Keratinocyte (primary cell): Measurements from ENCODE around the gene CLRN2. TPM values are rescaled to one million over a fixed set of nuclear protein-coding genes. Genes with fewer than 3 reads are reported as not detected.

Experiments used
- DNase-seq: peaks from one replicate; pipeline ENCODE4 v3.0.0-alpha.2; 2011; ENCODE audit warnings: low read depth, missing footprints, low spot score
- FAIRE-seq: peaks from 2 replicates; lab custom pipeline; 2011; peaks lifted over from hg19 to GRCh38; lab: Jason Lieb, UNC
- H2AFZ ChIP-seq: 2 replicates; pipeline ENCODE4 v1.6.0; 2012; ENCODE audit warnings: low read length, control low read depth, inconsistent platforms; ENCODE audit not compliant: control insufficient read depth
- H3K27ac ChIP-seq: 2 replicates; pipeline ENCODE4 v1.5.1; 2011; ENCODE audit warnings: low read length; ENCODE audit not compliant: control insufficient read depth, insufficient read depth
- H3K27me3 ChIP-seq: 3 replicates; pipeline ENCODE4 v1.6.0; 2011; ENCODE audit warnings: low read length; ENCODE audit not compliant: control insufficient read depth, insufficient read depth; ENCODE audit errors: extremely low read depth
- H3K36me3 ChIP-seq, 2 experiments: 2 replicates in 1 of 2; 3 replicates in 1 of 2; pipeline ENCODE4 v1.5.1; 2011; ENCODE audit warnings: low read length in 2 of 2, mild to moderate bottlenecking in 1 of 2; ENCODE audit not compliant: control insufficient read depth in 2 of 2, insufficient read depth in 2 of 2; ENCODE audit errors: extremely low read depth in 1 of 2
- H3K4me1 ChIP-seq: 3 replicates; pipeline ENCODE4 v1.5.1; 2011; ENCODE audit warnings: low read length; ENCODE audit not compliant: control insufficient read depth, insufficient read depth; ENCODE audit errors: extremely low read depth
- H3K4me2 ChIP-seq: 3 replicates; pipeline ENCODE4 v1.6.0; 2011; ENCODE audit warnings: low read depth, low read length; ENCODE audit not compliant: control insufficient read depth, insufficient read depth; ENCODE audit errors: extremely low read depth
- H3K4me3 ChIP-seq, 3 experiments: fragments of 200-600 bp in 1 of 3; sonication (generic) in 1 of 3; 2 replicates in 2 of 3; 3 replicates in 1 of 3; pipeline ENCODE4 v1.5.1; 2011 to 2016; ENCODE audit warnings: low read length in 3 of 3, mild to moderate bottlenecking in 3 of 3, control low read depth in 2 of 3, inconsistent platforms in 1 of 3, low read depth in 1 of 3, mixed read lengths in 1 of 3, mixed run types in 1 of 3, moderate library complexity in 1 of 3; ENCODE audit not compliant: control insufficient read depth in 2 of 3, insufficient read depth in 2 of 3; ENCODE audit errors: extremely low read depth in 1 of 3
- H3K79me2 ChIP-seq: 2 replicates; pipeline ENCODE4 v1.6.0; 2012; ENCODE audit warnings: low read length; ENCODE audit not compliant: control insufficient read depth, insufficient read depth
- H3K9ac ChIP-seq: 3 replicates; pipeline ENCODE4 v1.6.0; 2011; ENCODE audit warnings: low read length; ENCODE audit not compliant: control insufficient read depth, insufficient read depth; ENCODE audit errors: extremely low read depth
- H3K9me1 ChIP-seq: 3 replicates; pipeline ENCODE4 v1.6.0; 2011; ENCODE audit warnings: low read length; ENCODE audit not compliant: control insufficient read depth, insufficient read depth; ENCODE audit errors: extremely low read depth
- H3K9me3 ChIP-seq: 2 replicates; pipeline ENCODE4 v1.5.1; 2012; ENCODE audit warnings: low read depth, low read length; ENCODE audit not compliant: control insufficient read depth
- H4K20me1 ChIP-seq: 3 replicates; pipeline ENCODE4 v1.6.0; 2011; ENCODE audit warnings: low read length; ENCODE audit not compliant: control insufficient read depth, insufficient read depth; ENCODE audit errors: extremely low read depth
- CTCF ChIP-seq, 3 experiments: IDR thresholded peaks in 1 of 3; conservative IDR thresholded peaks in 1 of 3; optimal IDR thresholded peaks in 1 of 3; 2 replicates in 2 of 3; 3 replicates in 1 of 3; pipeline versions ENCODE3 to v1.5.1; 2011; ENCODE audit warnings: low read length in 3 of 3, mild to moderate bottlenecking in 3 of 3, moderate library complexity in 2 of 3, control low read depth in 1 of 3, inconsistent platforms in 1 of 3; ENCODE audit not compliant: insufficient read depth in 2 of 3; ENCODE audit errors: extremely low read depth in 1 of 3
- EZH2 ChIP-seq: IDR thresholded peaks from one replicate; pipeline ENCODE4 v1.6.1; 2012; ENCODE audit warnings: inconsistent platforms, mild to moderate bottlenecking, low read length, moderate library complexity
- dilution Hi-C: fragments of 300-500 bp; cut with MboI; formaldehyde crosslinking; loops from one replicate; pipeline ENCODE4 v1.7.0; 2020; ENCODE audit warnings: low sequenced_read_pairs; ENCODE audit not compliant: extremely low pct_ligation_motif_present
- polyA plus RNA-seq, 5 experiments: library from polyadenylated mRNA; depleted of rRNA in 3 of 5; stranded (reverse) in 3 of 5; stranded (forward) in 1 of 5; unstranded in 1 of 5; fragments of >200 nt; gene quantifications; 1 replicate in 1 of 5; 2 replicates in 3 of 5; 3 replicates in 1 of 5; pipeline versions ENCODE4 v1.2.1 to v1.2.3, GENCODE V29; 2011 to 2012; ENCODE audit warnings: missing spikeins in 2 of 5, low read depth in 1 of 5, low replicate concordance in 1 of 5

The CLRN2 gene
- polyA plus RNA-seq, 1 donor (not counting 4 experiments of a cell fraction or from before 2014, with no cell fraction given): not detected

GRCh38 chr4:17494258-17495190, 20.4 kb upstream of the CLRN2 start:
- TF ChIP-seq EZH2: no peak
- TF ChIP-seq CTCF (optimal IDR thresholded peaks at IDR 0.05 in 1 of 3, IDR thresholded peaks at IDR 0.05 in 1 of 3, conservative IDR thresholded peaks at IDR 0.05 in 1 of 3; ENCODE audit: extremely low read depth in 1 of 3, insufficient read depth in 2 of 3, low read length in 3 of 3): no peak
- DNase-seq (peak; percentile 33), FAIRE-seq (peak; percentile 53)
- peak overlapping the region; percentile 55 for H3K27ac ChIP-seq
- dilution Hi-C loops: no loop called here
- peaks cover 9% of the 10 kb centered on the region for H3K79me2 ChIP-seq
- peaks cover 15 to 39% of the 10 kb centered on the region in 2 experiments for H3K36me3 ChIP-seq
- peak overlapping the region; percentile 16 for H3K4me2 ChIP-seq
- H4K20me1 ChIP-seq: no peaks in the 10 kb centered on the region
- no peak overlapping the region for H3K9ac ChIP-seq
- no peaks in the 10 kb centered on the region for H3K27me3 ChIP-seq
- H3K9me1 ChIP-seq: no peaks in the 10 kb centered on the region
- no peak overlapping the region for H2AFZ ChIP-seq
- peaks cover 8% of the 10 kb centered on the region for H3K4me1 ChIP-seq
- H3K4me3 ChIP-seq: no peak overlapping the region
- H3K9me3 ChIP-seq: no peaks in the 10 kb centered on the region

GRCh38 chr4:17497890-17498523, 17.0 kb upstream of the CLRN2 start:
- no peak overlapping the region for H3K4me2 ChIP-seq

More at GRCh38 chr4:17497890-17498523, 17.0 kb upstream of the CLRN2 start:
- dilution Hi-C loops: no loop called here
- no peak overlapping the region for H2AFZ ChIP-seq
- no peak for FAIRE-seq
- no peaks in the 10 kb centered on the region for H3K9me1 ChIP-seq
- H3K9ac ChIP-seq: no peak overlapping the region
- peaks cover 16% of the 10 kb centered on the region for H3K4me1 ChIP-seq
- no peak overlapping the region for H3K27ac ChIP-seq
- H3K79me2 ChIP-seq: peaks cover 9% of the 10 kb centered on the region
- TF ChIP-seq CTCF (optimal IDR thresholded peaks at IDR 0.05 in 1 of 3, IDR thresholded peaks at IDR 0.05 in 1 of 3, conservative IDR thresholded peaks at IDR 0.05 in 1 of 3; ENCODE audit: extremely low read depth in 1 of 3, insufficient read depth in 2 of 3, low read length in 3 of 3): no peak
- no peak for TF ChIP-seq EZH2
- H4K20me1 ChIP-seq: no peaks in the 10 kb centered on the region
- H3K36me3 ChIP-seq: peaks cover 14 to 38% of the 10 kb centered on the region in 2 experiments
- no peaks in the 10 kb centered on the region for H3K9me3 ChIP-seq
- no peak overlapping the region for H3K4me3 ChIP-seq
- no peak for DNase-seq
- H3K27me3 ChIP-seq: no peaks in the 10 kb centered on the region
